SW480 (cell line): ENCODE measurements around the gene GMPPA.

Source experiments
- DNase-seq: peaks from one replicate; pipeline ENCODE4 v3.0.0-alpha.2; 2016; ENCODE audit warnings: low spot score

Gene GMPPA

DNA sequence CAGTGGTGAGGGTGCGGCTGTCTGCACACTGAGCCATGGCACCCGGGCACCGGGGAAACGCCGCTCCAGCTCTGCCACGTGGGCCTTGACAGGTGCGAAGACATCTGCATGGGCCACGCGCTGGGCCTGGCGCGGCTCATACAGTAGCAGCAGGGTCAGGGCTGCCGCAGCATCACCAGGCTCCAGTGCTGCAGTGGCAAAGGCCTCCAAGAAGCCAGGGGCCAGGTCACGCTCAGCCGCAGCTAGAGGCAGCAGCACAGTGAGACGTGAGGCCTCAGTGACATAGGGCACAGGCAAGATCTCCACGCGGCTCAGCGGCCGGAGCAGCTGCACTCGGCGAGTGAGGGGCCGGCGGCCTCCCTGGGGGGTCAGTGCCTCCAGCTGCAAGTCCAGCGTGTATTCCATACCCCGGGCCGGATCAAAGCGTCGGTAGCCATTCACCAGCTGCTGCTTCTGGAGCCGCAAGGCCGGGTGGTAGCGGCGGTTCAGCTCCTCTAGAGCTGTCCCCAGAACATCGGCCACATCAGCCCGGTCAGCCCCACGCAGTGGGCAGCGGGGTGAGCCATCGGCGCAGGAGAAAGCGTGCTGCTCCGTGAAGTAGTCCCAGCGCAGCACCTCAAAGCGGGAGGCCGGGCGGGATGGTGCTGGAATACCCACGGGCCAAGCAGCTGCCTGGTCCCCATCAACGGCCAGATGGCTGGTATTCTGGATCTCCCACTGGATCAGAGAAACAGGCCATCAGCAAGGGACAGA lies 41.4 kb downstream of the GMPPA start:
- no peak for DNase-seq

DNA sequence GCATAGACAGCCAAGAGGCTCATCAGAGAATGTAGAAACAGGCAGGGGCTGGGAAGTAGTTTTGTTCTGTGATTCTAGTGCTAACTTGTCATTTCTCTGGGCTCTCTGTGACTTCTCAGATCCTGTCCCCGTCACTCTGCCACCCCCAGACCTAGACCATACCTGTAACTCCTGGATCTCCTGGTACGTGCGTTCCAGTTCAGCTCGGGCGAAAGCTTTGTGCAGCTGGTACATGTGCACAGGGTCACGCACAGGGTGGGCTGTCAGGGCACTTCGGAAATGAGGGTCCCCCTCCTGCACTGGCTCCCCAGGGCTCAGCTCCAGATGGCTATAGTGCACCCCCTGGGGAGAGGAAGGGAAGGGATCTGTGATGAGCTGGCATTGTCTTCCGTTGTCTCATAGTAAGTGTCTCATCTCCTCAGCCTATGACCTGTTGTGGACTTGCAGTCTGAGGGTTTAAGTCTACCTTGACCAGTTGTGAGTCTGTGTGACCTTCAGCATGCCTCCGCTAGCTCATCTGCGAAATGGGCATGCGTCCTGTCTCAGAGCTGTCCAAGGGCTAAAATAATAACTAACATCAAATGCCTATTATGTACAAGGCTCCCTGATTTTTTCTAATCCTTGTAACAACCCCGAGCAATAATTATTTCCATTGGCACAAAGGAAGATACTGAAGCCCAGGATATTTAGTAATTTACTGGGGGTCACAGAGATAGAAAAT lies 42.3 kb downstream of the GMPPA start:
- no peak for DNase-seq

DNA sequence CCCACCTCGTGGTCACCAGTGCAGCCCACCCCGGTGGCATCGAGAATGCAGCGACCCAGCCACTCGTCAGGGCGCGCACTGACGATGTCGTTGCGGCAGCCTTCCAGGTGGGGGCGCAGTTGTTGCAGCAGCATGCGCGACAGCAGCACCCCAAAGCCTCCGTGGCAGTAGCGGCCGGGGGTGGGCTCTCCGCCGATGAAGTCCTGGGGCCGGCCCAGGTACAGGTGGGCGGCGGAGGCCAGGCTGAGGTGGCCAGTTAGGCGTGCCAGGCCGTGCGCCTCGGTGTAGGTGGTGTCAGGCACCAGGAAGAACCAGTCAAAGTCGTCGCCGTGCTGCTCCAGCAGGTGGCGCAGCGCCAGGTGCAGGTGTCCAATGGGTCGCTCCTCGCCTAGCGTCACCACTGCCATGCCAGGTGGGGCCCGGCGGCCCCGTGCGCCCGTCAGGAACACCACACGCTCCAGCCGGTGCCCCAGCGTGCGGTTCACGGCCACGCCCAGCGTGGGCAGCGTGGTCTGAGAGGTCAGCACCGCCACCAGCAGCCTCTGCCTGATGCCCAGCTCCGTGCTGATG lies 43.0 kb downstream of the GMPPA start:
- peak; percentile 90 for DNase-seq

GRCh38 chr2:219542931-219543595 lies 44.4 kb downstream of the GMPPA start:
- no peak for DNase-seq

DNA sequence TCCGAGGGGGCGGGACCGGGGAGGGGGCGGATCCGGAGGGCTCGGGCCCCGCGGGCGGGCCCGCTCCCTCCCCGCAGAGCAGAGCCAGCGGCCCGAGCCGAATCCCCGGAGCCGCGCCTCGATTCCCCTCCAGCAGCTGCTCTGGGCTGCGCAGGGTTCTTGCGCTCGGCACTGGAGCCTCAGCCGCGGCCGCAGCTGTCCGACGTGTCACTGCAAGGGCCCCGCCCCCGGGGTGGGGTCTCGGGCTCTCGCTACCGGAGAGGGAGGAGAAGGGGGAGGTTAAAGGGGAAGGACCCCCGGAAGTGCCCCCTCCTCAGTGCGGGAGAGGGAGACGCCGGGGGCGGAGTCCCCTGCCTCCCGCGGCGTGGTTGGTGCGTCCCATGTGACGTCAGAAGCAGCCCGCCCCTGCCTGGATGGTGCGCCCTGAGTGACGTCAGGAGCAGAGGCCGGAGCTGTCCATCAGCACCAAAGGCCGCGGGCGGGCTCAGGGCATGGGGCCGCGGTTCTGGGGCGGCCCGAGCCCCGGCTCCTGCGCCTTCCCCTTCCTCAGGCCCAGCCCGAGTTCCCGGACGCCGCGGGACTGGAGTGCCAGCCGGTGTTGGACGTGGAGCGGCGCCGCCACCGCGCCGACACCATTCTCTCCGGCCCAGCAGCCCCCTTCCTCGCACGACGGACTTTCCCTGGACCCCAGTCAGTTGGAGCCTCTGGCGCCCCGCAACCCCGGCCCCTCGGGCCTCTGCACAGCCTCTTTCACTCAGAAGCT lies 45.1 kb downstream of the GMPPA start, which contains the start of the genes CHPF and TMEM198:
CHPF (minus strand) TSS at position 214 of the 763 bp plus-strand sequence. CDS start 271 bp downstream, outside the sequence.
TMEM198 (plus strand) TSS at position 433 of the 763 bp plus-strand sequence. CDS start 700 bp downstream, outside the sequence.
- peak; percentile 97 for DNase-seq

- DNase-seq = no peak
Observed at GRCh38 chr2:219544567-219544966, 45.9 kb downstream of the GMPPA start.

DNA sequence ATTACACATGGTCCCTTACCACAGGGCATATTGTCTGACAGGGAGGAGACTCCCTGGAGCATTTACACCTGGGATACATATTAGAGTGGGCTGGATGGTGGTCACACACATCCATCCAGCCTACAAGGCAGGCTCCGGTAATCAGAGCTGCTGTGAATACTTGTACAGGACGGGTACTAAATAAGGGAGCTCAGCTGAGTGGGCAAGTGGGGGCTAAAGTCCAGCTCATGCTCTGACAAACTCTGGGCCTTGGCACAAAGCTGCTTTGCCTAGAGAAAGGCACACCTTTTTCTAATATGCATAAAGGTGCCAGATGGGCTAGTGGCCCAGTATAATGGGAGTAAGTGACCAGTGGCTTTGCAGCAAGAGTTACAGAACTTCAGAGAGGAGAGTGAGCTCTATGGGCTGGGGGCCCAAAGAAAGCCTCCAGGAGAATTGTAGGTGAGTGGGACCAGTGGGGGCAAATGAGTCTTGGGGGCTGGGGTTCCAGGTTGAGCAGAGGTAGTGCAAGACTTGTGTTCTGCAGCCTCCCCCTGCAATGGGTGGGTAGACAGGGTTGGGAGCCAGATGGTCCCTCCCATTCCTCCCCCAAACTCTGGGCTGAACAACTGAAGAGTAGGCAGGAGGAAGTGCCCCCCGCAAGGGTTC lies 46.7 kb downstream of the GMPPA start:
- DNase-seq = no peak

DNA sequence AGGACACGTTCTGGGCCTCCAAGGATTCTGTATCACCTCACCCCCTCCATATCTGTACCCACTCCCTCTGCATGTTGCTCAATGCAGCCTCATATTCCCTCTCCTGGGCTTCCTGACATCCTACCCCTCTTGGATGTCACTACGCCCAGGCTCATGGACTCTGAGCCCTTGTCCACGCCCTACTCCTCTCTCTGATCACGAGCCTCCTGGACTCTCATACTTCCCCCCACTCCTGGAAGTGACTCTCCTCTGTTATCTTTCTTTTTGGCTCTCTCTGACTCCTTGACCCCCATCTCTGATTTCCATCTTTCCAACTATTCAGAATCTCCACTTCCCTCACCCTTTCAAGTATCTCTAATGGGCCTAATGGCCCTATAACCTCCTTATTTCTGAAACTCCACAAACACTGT lies 47.3 kb downstream of the GMPPA start:
- DNase-seq = no peak

GRCh38 chr2:219547621-219548020 lies 48.9 kb downstream of the GMPPA start:
- no peak for DNase-seq

- no peak for DNase-seq
Observed at GRCh38 chr2:219548990-219549389, 50.3 kb downstream of the GMPPA start.

GRCh38 chr2:219549619-219550018 lies 50.9 kb downstream of the GMPPA start:
- DNase-seq = no peak

DNA sequence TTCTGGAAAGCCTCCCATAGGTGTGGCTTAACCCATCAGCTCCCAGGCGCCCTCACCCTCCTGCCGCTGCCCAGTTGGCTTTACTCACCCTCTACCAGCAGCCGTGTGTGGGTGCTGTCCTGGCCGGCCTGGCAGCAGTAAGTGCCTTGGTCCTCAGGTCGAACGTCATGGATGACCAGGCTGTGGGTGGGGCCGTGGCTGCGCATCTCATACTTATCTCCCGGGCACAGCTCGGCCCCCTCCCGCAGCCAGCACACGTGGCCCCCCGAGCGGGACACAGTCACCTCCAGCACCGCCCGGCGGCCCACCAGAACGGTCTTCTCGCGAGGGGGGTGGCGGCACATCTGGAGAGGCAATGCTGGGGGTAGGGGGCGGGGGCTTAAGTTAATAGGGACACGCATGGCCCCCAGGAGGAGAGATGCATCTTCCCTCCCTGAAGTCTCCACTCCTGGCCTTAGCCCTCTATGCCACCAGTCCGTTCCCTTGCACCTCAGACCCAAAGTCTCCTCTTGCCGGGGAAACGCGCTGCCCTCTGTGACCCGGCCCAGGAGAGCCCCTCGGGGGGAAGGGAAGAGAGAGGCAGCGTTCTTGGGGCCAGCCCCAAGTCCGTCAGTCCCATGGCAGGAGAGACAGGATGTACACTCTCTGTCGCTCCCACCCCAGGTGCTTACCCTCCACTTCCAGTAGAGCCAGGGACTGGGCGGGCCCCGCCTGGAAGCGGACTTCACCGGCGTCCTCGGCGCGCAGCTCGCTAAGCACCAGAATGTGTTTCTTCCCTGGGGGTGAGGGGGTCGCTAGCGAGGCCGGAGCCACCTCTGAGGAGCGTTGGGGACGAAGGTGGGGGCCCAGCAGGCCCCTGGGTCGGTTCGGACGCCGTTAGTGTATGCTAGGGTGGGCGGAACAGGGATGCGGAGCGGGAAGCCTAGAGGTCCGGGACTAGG lies 53.0 kb downstream of the GMPPA start:
- DNase-seq = no peak

GRCh38 chr2:219552382-219553167 lies 53.9 kb downstream of the GMPPA start:
- peak; percentile 54 for DNase-seq

DNA sequence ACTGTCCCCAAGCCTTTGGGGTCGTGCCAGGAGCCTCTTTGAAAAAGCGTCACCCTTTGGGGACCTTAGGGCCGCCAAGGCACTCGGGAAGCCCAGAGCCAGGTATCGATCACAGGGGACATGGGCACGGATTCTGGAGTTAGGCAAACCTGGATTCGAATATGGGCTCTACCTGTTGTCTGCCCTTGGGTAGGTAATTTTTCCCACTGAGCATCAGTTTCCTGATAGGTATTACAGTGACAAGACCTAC lies 54.4 kb downstream of the GMPPA start:
- DNase-seq = no peak

- DNase-seq = no peak
Observed at GRCh38 chr2:219553463-219553963, 54.8 kb downstream of the GMPPA start.

GRCh38 chr2:219554350-219554749 lies 55.7 kb downstream of the GMPPA start:
- DNase-seq = no peak

GRCh38 chr2:219555956-219556355 lies 57.3 kb downstream of the GMPPA start:
- DNase-seq = no peak

GRCh38 chr2:219556413-219556812 lies 57.7 kb downstream of the GMPPA start:
- no peak for DNase-seq
